ENCODE data around the gene PDZRN4.

Gene PDZRN4

DNA sequence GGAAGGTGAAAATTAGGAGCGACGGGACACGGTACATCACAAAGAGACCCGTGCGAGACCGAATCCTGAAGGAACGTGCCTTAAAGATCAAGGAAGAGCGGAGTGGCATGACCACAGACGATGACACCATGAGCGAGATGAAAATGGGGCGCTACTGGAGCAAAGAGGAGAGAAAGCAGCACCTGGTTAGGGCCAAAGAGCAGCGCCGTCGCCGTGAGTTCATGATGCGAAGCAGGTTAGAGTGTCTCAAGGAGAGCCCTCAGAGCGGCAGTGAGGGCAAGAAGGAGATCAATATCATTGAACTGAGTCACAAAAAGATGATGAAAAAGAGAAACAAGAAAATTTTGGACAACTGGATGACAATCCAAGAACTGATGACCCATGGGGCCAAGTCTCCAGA is 385.3 kb downstream of the PDZRN4 start:
- H3K4me3 ChIP-seq (replicated peaks; ENCODE audit: low read depth, low read length) = no peak overlapping the region
- no peak for DNase-seq (ENCODE audit: low read depth)
- TF ChIP-seq, protein P1, sequence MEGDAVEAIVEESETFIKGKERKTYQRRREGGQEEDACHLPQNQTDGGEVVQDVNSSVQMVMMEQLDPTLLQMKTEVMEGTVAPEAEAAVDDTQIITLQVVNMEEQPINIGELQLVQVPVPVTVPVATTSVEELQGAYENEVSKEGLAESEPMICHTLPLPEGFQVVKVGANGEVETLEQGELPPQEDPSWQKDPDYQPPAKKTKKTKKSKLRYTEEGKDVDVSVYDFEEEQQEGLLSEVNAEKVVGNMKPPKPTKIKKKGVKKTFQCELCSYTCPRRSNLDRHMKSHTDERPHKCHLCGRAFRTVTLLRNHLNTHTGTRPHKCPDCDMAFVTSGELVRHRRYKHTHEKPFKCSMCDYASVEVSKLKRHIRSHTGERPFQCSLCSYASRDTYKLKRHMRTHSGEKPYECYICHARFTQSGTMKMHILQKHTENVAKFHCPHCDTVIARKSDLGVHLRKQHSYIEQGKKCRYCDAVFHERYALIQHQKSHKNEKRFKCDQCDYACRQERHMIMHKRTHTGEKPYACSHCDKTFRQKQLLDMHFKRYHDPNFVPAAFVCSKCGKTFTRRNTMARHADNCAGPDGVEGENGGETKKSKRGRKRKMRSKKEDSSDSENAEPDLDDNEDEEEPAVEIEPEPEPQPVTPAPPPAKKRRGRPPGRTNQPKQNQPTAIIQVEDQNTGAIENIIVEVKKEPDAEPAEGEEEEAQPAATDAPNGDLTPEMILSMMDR (IDR thresholded peaks at IDR 0.05; ENCODE audit: low read length, missing control alignments) = no peak

DNA sequence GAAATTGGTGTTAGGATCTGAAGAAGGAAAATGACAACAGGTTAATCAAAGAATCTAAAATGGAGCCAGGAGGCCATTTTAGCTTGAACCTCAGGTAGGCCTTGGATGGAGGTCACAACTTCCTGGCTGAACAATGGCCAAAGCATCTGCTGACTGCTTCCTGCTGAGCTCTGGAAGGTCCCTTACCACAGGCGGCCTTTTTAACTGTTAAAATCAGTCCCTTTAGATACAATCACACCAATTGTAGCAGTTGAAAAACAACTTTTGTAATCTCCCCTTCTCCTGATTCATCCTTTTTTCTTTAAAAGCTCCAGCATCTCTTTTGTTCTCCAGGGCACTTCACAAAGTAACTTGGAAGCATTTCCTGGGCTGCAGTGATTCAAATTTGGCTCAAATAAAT is 388.8 kb downstream of the PDZRN4 start:
- TF ChIP-seq, protein P1 (IDR thresholded peaks at IDR 0.05; ENCODE audit: low read length, missing control alignments) = no peak
- H3K4me3 ChIP-seq (replicated peaks; ENCODE audit: low read depth, low read length) = no peak overlapping the region
- no peak for DNase-seq (ENCODE audit: low read depth)

DNA sequence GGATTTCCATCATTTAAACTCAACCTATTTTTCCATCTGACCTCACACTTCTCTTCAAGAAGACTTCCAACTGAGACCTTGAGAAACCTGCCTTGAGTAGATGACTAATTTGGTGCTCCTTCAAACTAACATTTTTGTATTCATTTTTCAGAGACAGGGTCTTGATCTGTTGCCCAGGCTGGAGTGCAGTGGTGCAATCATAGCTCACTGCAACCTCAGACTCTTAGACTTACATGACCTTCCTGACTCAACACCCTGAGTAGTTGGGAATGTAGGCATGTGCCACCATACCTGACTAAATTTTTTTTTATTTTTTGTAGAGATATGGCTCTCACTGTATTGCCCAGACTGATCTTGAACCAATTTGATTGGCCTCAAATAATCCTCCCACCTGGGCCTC is 389.9 kb downstream of the PDZRN4 start:
- no peak for DNase-seq (ENCODE audit: low read depth)
- H3K4me3 ChIP-seq (replicated peaks; ENCODE audit: low read depth, low read length) = no peak overlapping the region
- TF ChIP-seq, protein P1 (IDR thresholded peaks at IDR 0.05; ENCODE audit: low read length, missing control alignments) = no peak

DNA sequence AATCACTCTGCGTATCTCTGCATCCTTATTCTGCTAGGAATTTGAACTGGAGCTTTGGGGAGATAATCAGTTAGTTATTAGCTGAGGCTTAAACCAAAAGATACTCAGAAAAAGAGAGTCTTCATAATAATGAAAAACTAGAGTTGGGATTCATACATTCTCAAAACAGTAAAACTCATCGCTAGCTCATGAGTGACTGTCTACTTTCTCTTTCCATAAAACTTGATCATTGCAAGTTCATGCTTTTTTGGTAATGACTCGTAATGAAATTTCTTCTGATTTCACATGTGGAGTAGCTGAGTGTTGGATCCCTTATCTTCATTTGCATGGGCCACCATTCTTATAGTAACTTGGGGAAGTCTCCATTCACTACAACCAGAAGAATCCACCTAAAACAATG is 397.7 kb downstream of the PDZRN4 start:
- no peak overlapping the region for H3K4me3 ChIP-seq (replicated peaks; ENCODE audit: low read depth, low read length)
- DNase-seq (ENCODE audit: low read depth) = no peak
- TF ChIP-seq, protein P1 (IDR thresholded peaks at IDR 0.05; ENCODE audit: low read length, missing control alignments) = no peak

DNA sequence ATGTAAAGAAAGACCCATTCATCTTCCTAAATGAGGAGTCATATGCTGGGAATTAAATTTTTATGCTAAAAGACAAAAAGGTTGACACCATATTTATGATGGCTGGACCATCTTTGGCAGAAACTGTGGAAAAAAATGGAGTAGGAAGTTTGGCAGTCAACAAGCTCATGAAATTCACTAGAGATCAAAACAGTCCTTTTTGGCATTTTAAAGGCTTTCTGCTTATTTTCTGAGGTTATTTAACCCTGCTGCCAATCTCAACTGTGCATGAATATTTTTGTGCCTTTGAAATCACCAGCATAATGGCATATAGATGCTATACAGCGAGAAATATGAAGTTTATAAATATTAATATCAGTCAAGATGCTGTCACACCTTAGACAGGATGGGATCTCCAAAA is 399.5 kb downstream of the PDZRN4 start:
- H3K4me3 ChIP-seq (replicated peaks; ENCODE audit: low read depth, low read length) = no peak overlapping the region
- TF ChIP-seq, protein P1 (IDR thresholded peaks at IDR 0.05; ENCODE audit: low read length, missing control alignments) = no peak
- no peak for DNase-seq (ENCODE audit: low read depth)

DNA sequence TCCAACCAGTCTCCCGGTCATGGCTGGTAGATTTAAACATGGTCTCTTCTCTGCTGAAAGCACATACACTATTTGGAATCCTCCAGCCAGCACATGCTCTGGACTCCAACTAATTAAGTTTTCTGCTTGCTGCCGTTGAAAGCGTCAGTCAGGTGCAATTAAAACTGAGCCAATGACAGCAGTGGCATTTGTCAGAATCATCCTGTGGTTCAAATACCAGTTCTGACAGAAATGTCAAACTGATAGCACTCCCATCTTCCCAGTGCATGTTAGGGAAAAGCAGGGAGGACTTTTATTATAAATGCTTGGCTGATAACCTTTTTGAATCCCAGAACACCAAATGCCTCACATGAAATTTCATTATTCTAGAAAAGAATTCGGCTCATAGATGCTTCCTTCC is 401.8 kb downstream of the PDZRN4 start:
- TF ChIP-seq, protein P1 (IDR thresholded peaks at IDR 0.05; ENCODE audit: low read length, missing control alignments) = no peak
- DNase-seq (ENCODE audit: low read depth) = no peak
- no peak overlapping the region for H3K4me3 ChIP-seq (replicated peaks; ENCODE audit: low read depth, low read length)

DNA sequence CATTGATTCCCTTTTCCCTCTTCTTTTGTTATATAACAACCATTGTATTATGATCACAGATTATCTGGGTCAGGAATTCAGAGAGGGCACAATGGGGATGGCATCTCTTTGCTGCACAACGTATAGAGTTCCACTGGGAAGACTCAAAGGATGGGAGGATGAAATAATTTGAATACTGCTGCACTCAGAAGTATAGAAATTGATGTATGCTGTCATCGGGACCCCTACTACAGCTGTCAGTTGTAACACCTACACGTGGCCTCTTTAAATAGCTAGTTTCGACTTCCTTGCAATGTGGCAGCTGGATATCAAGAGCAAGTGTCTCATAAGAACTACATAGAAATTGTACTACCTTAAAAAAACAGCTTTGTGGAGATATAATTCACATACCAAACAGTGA is 408.1 kb downstream of the PDZRN4 start:
- H3K4me3 ChIP-seq (replicated peaks; ENCODE audit: low read depth, low read length) = no peak overlapping the region
- DNase-seq (ENCODE audit: low read depth) = no peak
- TF ChIP-seq, protein P1 (IDR thresholded peaks at IDR 0.05; ENCODE audit: low read length, missing control alignments) = no peak

Measured in fibroblast of pulmonary artery (primary cell).